SH-SY5Y (cell line): Measurements from ENCODE around the gene IGSF5.

Experiments used
- GATA2 ChIP-seq: IDR thresholded peaks from 2 replicates; pipeline ENCODE4 v1.6.1; 2011; ENCODE audit warnings: mild to moderate bottlenecking, low read depth, low read length
- GATA3 ChIP-seq: IDR thresholded peaks from 2 replicates; pipeline ENCODE4 v1.6.1; 2011; ENCODE audit warnings: low read depth, mild to moderate bottlenecking, low read length, moderate library complexity

The IGSF5 gene

GRCh38 chr21:39724944-39725343 is 20.0 kb upstream of the IGSF5 start:
- TF ChIP-seq GATA3 (peak; percentile 59; the same call in 1 of the 2 replicates), GATA2 (peak; percentile 90)

GRCh38 chr21:39726133-39726532 is 18.9 kb upstream of the IGSF5 start:
- no peak for TF ChIP-seq GATA3
- no peak for TF ChIP-seq GATA2

GRCh38 chr21:39727401-39728120 is 17.4 kb upstream of the IGSF5 start:
- TF ChIP-seq GATA3 (no peak), GATA2 (no peak)

- no peak for TF ChIP-seq GATA3
These were observed 16.6 kb upstream of the IGSF5 start for GRCh38 chr21:39728341-39728740.

GRCh38 chr21:39730418-39731157 is 14.4 kb upstream of the IGSF5 start:
- TF ChIP-seq GATA2 (no peak), GATA3 (no peak)

- no peak for TF ChIP-seq GATA3
- no peak for TF ChIP-seq GATA2
These were observed 8.3 kb upstream of the IGSF5 start for GRCh38 chr21:39736716-39737115.

- TF ChIP-seq GATA3, result no peak
- no peak for TF ChIP-seq GATA2
These were observed 7.5 kb upstream of the IGSF5 start for GRCh38 chr21:39737376-39738000.

GRCh38 chr21:39738566-39738965 is 6.4 kb upstream of the IGSF5 start:
- TF ChIP-seq GATA3 (no peak), GATA2 (no peak)

GRCh38 chr21:39750670-39751069 is 5.7 kb downstream of the IGSF5 start:
- no peak for TF ChIP-seq GATA2
- TF ChIP-seq GATA3, result no peak

- TF ChIP-seq GATA3, result no peak
- TF ChIP-seq GATA2, result no peak
These were observed 9.8 kb downstream of the IGSF5 start for GRCh38 chr21:39754811-39755210.

GRCh38 chr21:39756285-39756684 is 11.3 kb downstream of the IGSF5 start:
- TF ChIP-seq GATA3 (no peak), GATA2 (no peak)

GRCh38 chr21:39763272-39763970 is 18.4 kb downstream of the IGSF5 start:
- no peak for TF ChIP-seq GATA2
- TF ChIP-seq GATA3, result no peak

- TF ChIP-seq GATA2 (no peak), GATA3 (no peak)
These were observed 29.2 kb downstream of the IGSF5 start for GRCh38 chr21:39774227-39774626.

- TF ChIP-seq GATA2, result no peak
- TF ChIP-seq GATA3, result no peak
These were observed 30.8 kb downstream of the IGSF5 start for GRCh38 chr21:39775816-39776215.
